ENCODE measurements around the gene AP5S1.
A peak's percentile ranks its signal among the peaks of the same experiment; 100 is the strongest.

AP5S1 gene

GRCh38 chr20:3804781-3805180, 15.6 kb upstream of the AP5S1 start:
- Histone ChIP-seq H3K36me3 (ENCODE audit: control insufficient read depth in 1 of 2, insufficient read depth in 2 of 2, low read depth in 1 of 2, low read length in 2 of 2) (peaks cover 55 to 65% of the 10 kb centered on the region in 2 experiments), H2BK12ac (ENCODE audit: low read length in 2 of 2) (peak overlapping the region in 1 of 2 experiments; percentile 90), H3K4ac (ENCODE audit: low read depth in 1 of 2, low read length in 2 of 2) (peak overlapping the region in 1 of 2 experiments; percentile 75), H3K9me3 (ENCODE audit: control insufficient read depth, low read length) (no peaks in the 10 kb centered on the region), H2BK5ac (ENCODE audit: low read depth, low read length, poor library complexity, severe bottlenecking) (no peak overlapping the region), H3K4me2 (ENCODE audit: low read length, poor library complexity, severe bottlenecking) (no peak overlapping the region), H4K8ac (ENCODE audit: low read length) (no peak overlapping the region), H3K9ac (ENCODE audit: low read length) (peak overlapping the region; percentile 90), H3K79me1 (replicated peaks; ENCODE audit: low read length, poor library complexity, severe bottlenecking) (peaks cover 8% of the 10 kb centered on the region), H3K27me3 (ENCODE audit: control insufficient read depth in 1 of 2, insufficient read depth in 1 of 2, low read length in 2 of 2) (no peaks in the 10 kb centered on the region), H3K18ac (ENCODE audit: low read depth in 1 of 2, low read length in 2 of 2) (peak overlapping the region; percentile 31 to 92), H3K4me1 (ENCODE audit: control insufficient read depth, insufficient read depth, low read depth, low read length) (peaks cover 25% of the 10 kb centered on the region), H3K4me3 (ENCODE audit: insufficient read depth in 1 of 2, low read depth in 1 of 2, low read length in 2 of 2) (no peak overlapping the region), H3K27ac (ENCODE audit: low read length, poor library complexity, severe bottlenecking) (no peak overlapping the region), H3K23ac (ENCODE audit: low read length in 2 of 2) (peak overlapping the region in 1 of 2 experiments; percentile 17), H4K91ac (ENCODE audit: low read length) (peak overlapping the region; percentile 60), H2AK5ac (ENCODE audit: low read length, severe bottlenecking) (no peak overlapping the region), H2AFZ (ENCODE audit: low read depth, low read length) (no peak overlapping the region), H2BK120ac (ENCODE audit: low read depth, low read length) (peak overlapping the region; percentile 88), H3K14ac (ENCODE audit: low read length in 2 of 2) (peak overlapping the region in 1 of 2 experiments; percentile 35), H2BK15ac (ENCODE audit: low read depth, poor library complexity, severe bottlenecking) (no peak overlapping the region)
- 97% methylated on average over 9 of the region's 11 CpGs for WGBS
- no peak for DNase-seq

GRCh38 chr20:3808544-3808943, 11.8 kb upstream of the AP5S1 start:
- peak overlapping the region; percentile 87 for H2AK5ac ChIP-seq (ENCODE audit: low read length, severe bottlenecking)

DNA sequence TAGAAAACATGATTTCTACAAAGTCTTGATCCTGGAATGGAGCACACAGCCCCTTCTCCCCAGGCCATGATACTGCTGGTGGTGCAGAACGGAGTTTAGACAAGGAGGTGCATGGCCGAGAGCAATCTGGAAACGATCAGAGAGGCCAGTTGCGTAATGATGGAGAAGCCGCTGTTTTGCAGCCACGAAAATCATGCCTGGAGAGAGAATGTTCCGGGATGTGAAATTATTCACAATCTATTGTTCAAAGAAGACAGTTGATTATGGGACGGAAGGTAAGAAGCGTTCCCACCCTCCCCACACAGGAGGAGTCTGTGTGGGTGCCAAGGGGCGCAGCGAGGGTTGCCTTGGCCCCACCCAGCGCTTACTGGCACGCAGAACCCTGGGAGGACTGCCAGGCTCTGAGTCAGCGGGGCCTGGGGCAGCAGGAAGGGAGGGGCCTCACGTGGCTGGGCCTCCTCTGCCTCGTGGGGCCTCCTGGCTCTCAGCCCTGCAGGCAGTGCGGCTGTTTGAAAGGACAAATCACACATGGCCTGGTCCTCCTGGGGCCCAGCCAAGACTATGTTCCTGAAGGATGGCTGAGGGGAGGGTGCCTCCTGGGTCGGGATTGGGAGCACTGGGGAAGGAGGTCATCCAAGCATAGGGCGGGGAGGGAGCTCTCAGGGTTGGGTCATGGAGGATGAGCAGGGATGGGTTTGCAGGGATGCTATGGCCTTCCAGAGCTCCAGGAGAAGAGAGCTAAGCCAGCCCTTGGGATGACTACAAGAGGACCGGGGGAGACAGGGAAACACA, 8.7 kb upstream of the AP5S1 start:
- Histone ChIP-seq H4K91ac (ENCODE audit: low read length) (peak overlapping the region; percentile 99), H3K27me3 (ENCODE audit: control insufficient read depth in 1 of 2, insufficient read depth in 1 of 2, low read length in 2 of 2) (no peaks in the 10 kb centered on the region), H3K4me2 (ENCODE audit: low read length, poor library complexity, severe bottlenecking) (peak overlapping the region; percentile 39), H3K4me3 (ENCODE audit: insufficient read depth in 1 of 2, low read depth in 1 of 2, low read length in 2 of 2) (peak overlapping the region in 1 of 2 experiments; percentile 76), H3K4me1 (ENCODE audit: control insufficient read depth, insufficient read depth, low read depth, low read length) (peaks cover 20% of the 10 kb centered on the region), H2BK120ac (ENCODE audit: low read depth, low read length) (peak overlapping the region; percentile 93), H2BK5ac (ENCODE audit: low read depth, low read length, poor library complexity, severe bottlenecking) (peak overlapping the region; percentile 66), H2AFZ (ENCODE audit: low read depth, low read length) (no peak overlapping the region), H3K9ac (ENCODE audit: low read length) (peak overlapping the region; percentile 90), H3K18ac (ENCODE audit: low read depth in 1 of 2, low read length in 2 of 2) (peak overlapping the region; percentile 63 to 98), H3K79me1 (replicated peaks; ENCODE audit: low read length, poor library complexity, severe bottlenecking) (no peaks in the 10 kb centered on the region), H2AK5ac (ENCODE audit: low read length, severe bottlenecking) (peak overlapping the region; percentile 98), H3K14ac (ENCODE audit: low read length in 2 of 2) (no peak overlapping the region), H3K4ac (ENCODE audit: low read depth in 1 of 2, low read length in 2 of 2) (peak overlapping the region; percentile 73 to 99), H3K27ac (ENCODE audit: low read length, poor library complexity, severe bottlenecking) (peak overlapping the region; percentile 79), H3K23ac (ENCODE audit: low read length in 2 of 2) (no peak overlapping the region), H3K9me3 (ENCODE audit: control insufficient read depth, low read length) (no peaks in the 10 kb centered on the region), H3K36me3 (ENCODE audit: control insufficient read depth in 1 of 2, insufficient read depth in 2 of 2, low read depth in 1 of 2, low read length in 2 of 2) (no peaks in the 10 kb centered on the region), H2BK15ac (ENCODE audit: low read depth, poor library complexity, severe bottlenecking) (no peak overlapping the region), H2BK12ac (ENCODE audit: low read length in 2 of 2) (peak overlapping the region; percentile 32 to 99), H4K8ac (ENCODE audit: low read length) (peak overlapping the region; percentile 88)
- 13% methylated on average over 18 of the region's 20 CpGs for WGBS
- DNase-seq = peak; percentile 99

More at GRCh38 chr20:3808544-3808943, 11.8 kb upstream of the AP5S1 start:
- Histone ChIP-seq H3K14ac (ENCODE audit: low read length in 2 of 2) (no peak overlapping the region), H3K9ac (ENCODE audit: low read length) (peak overlapping the region; percentile 90), H3K79me1 (replicated peaks; ENCODE audit: low read length, poor library complexity, severe bottlenecking) (no peaks in the 10 kb centered on the region), H3K27ac (ENCODE audit: low read length, poor library complexity, severe bottlenecking) (peak overlapping the region; percentile 82), H3K4ac (ENCODE audit: low read depth in 1 of 2, low read length in 2 of 2) (peak overlapping the region in 1 of 2 experiments; percentile 98), H3K4me3 (ENCODE audit: insufficient read depth in 1 of 2, low read depth in 1 of 2, low read length in 2 of 2) (peak overlapping the region in 1 of 2 experiments; percentile 49), H3K18ac (ENCODE audit: low read depth in 1 of 2, low read length in 2 of 2) (peak overlapping the region in 1 of 2 experiments; percentile 88), H2AFZ (ENCODE audit: low read depth, low read length) (no peak overlapping the region), H3K27me3 (ENCODE audit: control insufficient read depth in 1 of 2, insufficient read depth in 1 of 2, low read length in 2 of 2) (no peaks in the 10 kb centered on the region), H3K4me2 (ENCODE audit: low read length, poor library complexity, severe bottlenecking) (no peak overlapping the region), H2BK120ac (ENCODE audit: low read depth, low read length) (no peak overlapping the region), H2BK12ac (ENCODE audit: low read length in 2 of 2) (peak overlapping the region in 1 of 2 experiments; percentile 67), H3K9me3 (ENCODE audit: control insufficient read depth, low read length) (no peaks in the 10 kb centered on the region), H2BK5ac (ENCODE audit: low read depth, low read length, poor library complexity, severe bottlenecking) (no peak overlapping the region), H3K4me1 (ENCODE audit: control insufficient read depth, insufficient read depth, low read depth, low read length) (peaks cover 27% of the 10 kb centered on the region), H4K8ac (ENCODE audit: low read length) (no peak overlapping the region), H4K91ac (ENCODE audit: low read length) (peak overlapping the region; percentile 81), H3K36me3 (ENCODE audit: control insufficient read depth in 1 of 2, insufficient read depth in 2 of 2, low read depth in 1 of 2, low read length in 2 of 2) (peaks cover 22 to 27% of the 10 kb centered on the region in 2 experiments), H2BK15ac (ENCODE audit: low read depth, poor library complexity, severe bottlenecking) (no peak overlapping the region), H3K23ac (ENCODE audit: low read length in 2 of 2) (no peak overlapping the region)
- DNase-seq = no peak
- 95% methylated on average over 2 of the region's 3 CpGs for WGBS

DNA sequence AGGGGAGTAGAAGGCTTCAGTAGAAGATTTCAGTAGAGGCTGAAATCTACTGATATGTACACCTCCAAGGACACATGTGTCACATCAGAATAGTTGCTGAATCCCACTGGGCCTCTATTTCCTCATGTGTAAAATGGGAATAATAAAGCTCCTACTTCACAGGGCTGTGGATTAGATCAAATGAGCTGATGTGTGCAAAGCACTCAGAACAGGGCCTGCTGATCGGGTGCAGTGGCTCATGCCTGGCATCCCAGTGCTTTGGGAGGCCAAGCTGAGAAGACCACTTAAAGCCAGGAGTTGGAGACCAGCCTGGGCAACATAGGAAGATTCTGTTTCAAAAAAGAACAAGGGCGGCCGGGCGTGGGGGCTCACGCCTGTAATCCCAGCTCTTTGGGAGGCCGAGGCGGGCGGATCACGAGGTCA, 8.1 kb upstream of the AP5S1 start:
- Histone ChIP-seq H3K23ac (ENCODE audit: low read length in 2 of 2) (no peak overlapping the region), H4K91ac (ENCODE audit: low read length) (peak overlapping the region; percentile 99), H3K79me1 (replicated peaks; ENCODE audit: low read length, poor library complexity, severe bottlenecking) (no peaks in the 10 kb centered on the region), H3K4me2 (ENCODE audit: low read length, poor library complexity, severe bottlenecking) (no peak overlapping the region), H3K9ac (ENCODE audit: low read length) (peak overlapping the region; percentile 73), H3K4ac (ENCODE audit: low read depth in 1 of 2, low read length in 2 of 2) (peak overlapping the region; percentile 73 to 99), H3K36me3 (ENCODE audit: control insufficient read depth in 1 of 2, insufficient read depth in 2 of 2, low read depth in 1 of 2, low read length in 2 of 2) (no peaks in the 10 kb centered on the region), H3K4me1 (ENCODE audit: control insufficient read depth, insufficient read depth, low read depth, low read length) (peaks cover 16% of the 10 kb centered on the region), H2BK12ac (ENCODE audit: low read length in 2 of 2) (peak overlapping the region; percentile 32 to 99), H2BK15ac (ENCODE audit: low read depth, poor library complexity, severe bottlenecking) (peak overlapping the region; percentile 100), H3K27ac (ENCODE audit: low read length, poor library complexity, severe bottlenecking) (peak overlapping the region; percentile 79), H2BK120ac (ENCODE audit: low read depth, low read length) (peak overlapping the region; percentile 93), H2BK5ac (ENCODE audit: low read depth, low read length, poor library complexity, severe bottlenecking) (peak overlapping the region; percentile 66), H3K4me3 (ENCODE audit: insufficient read depth in 1 of 2, low read depth in 1 of 2, low read length in 2 of 2) (no peak overlapping the region), H4K8ac (ENCODE audit: low read length) (peak overlapping the region; percentile 88), H2AFZ (ENCODE audit: low read depth, low read length) (no peak overlapping the region), H3K18ac (ENCODE audit: low read depth in 1 of 2, low read length in 2 of 2) (peak overlapping the region; percentile 63 to 98), H3K9me3 (ENCODE audit: control insufficient read depth, low read length) (no peaks in the 10 kb centered on the region), H3K14ac (ENCODE audit: low read length in 2 of 2) (peak overlapping the region in 1 of 2 experiments; percentile 53), H3K27me3 (ENCODE audit: control insufficient read depth in 1 of 2, insufficient read depth in 1 of 2, low read length in 2 of 2) (no peaks in the 10 kb centered on the region), H2AK5ac (ENCODE audit: low read length, severe bottlenecking) (peak overlapping the region; percentile 98)
- DNase-seq = no peak
- 98% methylated on average over 8 of the region's 9 CpGs for WGBS
